Measurements from ENCODE around the gene TICAM2. TPM values are rescaled to one million over a fixed set of nuclear protein-coding genes. Genes with fewer than 3 reads are reported as not detected.

TICAM2 gene
- total RNA-seq, 1 donor: 19.1 TPM

GRCh38 chr5:115639377-115639776, 37.1 kb upstream of the TICAM2 start:
- TF ChIP-seq CTCF (IDR thresholded peaks at IDR 0.05; ENCODE audit: insufficient read depth, low read length): no peak
- no peak for DNase-seq (ENCODE audit: low read depth)
- no peak overlapping the region for H3K4me3 ChIP-seq (ENCODE audit: low read depth, low read length)

- no peak for TF ChIP-seq CTCF (IDR thresholded peaks at IDR 0.05; ENCODE audit: insufficient read depth, low read length)
- no peak overlapping the region for H3K4me3 ChIP-seq (ENCODE audit: low read depth, low read length)
- DNase-seq (ENCODE audit: low read depth): no peak
Observed at GRCh38 chr5:115637507-115637906, 35.2 kb upstream of the TICAM2 start.

GRCh38 chr5:115636008-115636407, 33.7 kb upstream of the TICAM2 start:
- no peak overlapping the region for H3K4me3 ChIP-seq (ENCODE audit: low read depth, low read length)
- no peak for DNase-seq (ENCODE audit: low read depth)
- no peak for TF ChIP-seq CTCF (IDR thresholded peaks at IDR 0.05; ENCODE audit: insufficient read depth, low read length)

- DNase-seq (ENCODE audit: low read depth): peak; percentile 88
- peak; percentile 93 for TF ChIP-seq CTCF (IDR thresholded peaks at IDR 0.05; ENCODE audit: insufficient read depth, low read length)
- peak overlapping the region; percentile 62 for H3K4me3 ChIP-seq (ENCODE audit: low read depth, low read length)
Observed at GRCh38 chr5:115634343-115635132, 32.3 kb upstream of the TICAM2 start.

- no peak for DNase-seq (ENCODE audit: low read depth)
- TF ChIP-seq CTCF (IDR thresholded peaks at IDR 0.05; ENCODE audit: insufficient read depth, low read length): no peak
Observed at GRCh38 chr5:115629903-115630302, 27.6 kb upstream of the TICAM2 start.

GRCh38 chr5:115627295-115627865, 25.1 kb upstream of the TICAM2 start:
- no peak overlapping the region for H3K4me3 ChIP-seq (ENCODE audit: low read depth, low read length)
- no peak for TF ChIP-seq CTCF (IDR thresholded peaks at IDR 0.05; ENCODE audit: insufficient read depth, low read length)
- no peak for DNase-seq (ENCODE audit: low read depth)

More at GRCh38 chr5:115629903-115630302, 27.6 kb upstream of the TICAM2 start:
- no peak overlapping the region for H3K4me3 ChIP-seq (ENCODE audit: low read depth, low read length)
